Natural killer cell (primary cell): ENCODE data around the gene TMEM178A. TPM values are rescaled to one million over a fixed set of nuclear protein-coding genes. Genes with fewer than 3 reads are reported as not detected.

Experiments
- ATAC-seq, 3 donors: fragments of 150-1000 bp in 2 of 3; fragments of 200-7000 bp in 1 of 3; cut with Tn5 transposase; 1 replicate in 1 of 3; 2 replicates in 2 of 3; pipeline ENCODE4 v1.10.0; 2021; ENCODE audit warnings: mild to moderate bottlenecking in 2 of 3, moderate library complexity in 2 of 3
- DNase-seq, 2 donors: peaks; one replicate each; pipeline versions ENCODE4 v3.0.0 to v3.0.0-alpha.2; 2013 to 2021; ENCODE audit warnings: mixed read lengths in 1 of 2
- H3K27ac ChIP-seq: one replicate; pipeline ENCODE4 v1.5.1; 2013; ENCODE audit warnings: mild to moderate bottlenecking, low read length
- H3K27me3 ChIP-seq: one replicate; pipeline ENCODE4 v1.6.1; 2013; ENCODE audit warnings: low read length; ENCODE audit not compliant: control insufficient read depth, insufficient read depth
- H3K36me3 ChIP-seq: one replicate; pipeline ENCODE4 v1.6.1; 2013; ENCODE audit warnings: low read length; ENCODE audit not compliant: control insufficient read depth, insufficient read depth
- H3K4me1 ChIP-seq: one replicate; pipeline ENCODE4 v1.6.1; 2013; ENCODE audit warnings: low read length; ENCODE audit not compliant: control insufficient read depth, insufficient read depth
- H3K4me3 ChIP-seq: one replicate; pipeline ENCODE4 v1.5.1; 2013; ENCODE audit warnings: low read length
- H3K9me3 ChIP-seq: one replicate; pipeline ENCODE4 v1.6.1; 2013; ENCODE audit warnings: low read length; ENCODE audit not compliant: control insufficient read depth, insufficient read depth
- H3K27ac Mint-ChIP-seq, 2 donors: one replicate each; pipeline ENCODE4 v1.8.0; 2022; ENCODE audit warnings: mild to moderate bottlenecking in 2 of 2, mixed read lengths in 2 of 2, moderate library complexity in 1 of 2
- H3K27me3 Mint-ChIP-seq, 2 donors: one replicate each; pipeline ENCODE4 v1.8.0; 2022; ENCODE audit warnings: low read depth in 2 of 2, mixed read lengths in 2 of 2
- H3K36me3 Mint-ChIP-seq: one replicate; pipeline ENCODE4 v1.8.0; 2022; ENCODE audit warnings: mixed read lengths
- H3K4me1 Mint-ChIP-seq, 2 donors: one replicate each; pipeline ENCODE4 v1.8.0; 2022; ENCODE audit warnings: mixed read lengths in 2 of 2
- H3K4me3 Mint-ChIP-seq: one replicate; pipeline ENCODE4 v1.8.0; 2022; ENCODE audit warnings: mild to moderate bottlenecking, moderate library complexity, mixed read lengths
- H3K9me3 Mint-ChIP-seq, 2 donors: one replicate each; pipeline ENCODE4 v1.8.0; 2022; ENCODE audit warnings: mixed read lengths in 2 of 2
- WGBS: methylation state at CpG from one replicate; pipeline ENCODE4 v1.1.7; 2013; ENCODE audit warnings: missing lambda C conversion rate; ENCODE audit not compliant: insufficient coverage; 5-methylcytosine and 5-hydroxymethylcytosine counted together
- intact Hi-C: fragments of 100-400 bp; cut with micrococcal nuclease; formaldehyde crosslinking; loops from one replicate; pipeline ENCODE4 v1.14.2; 2022
- total RNA-seq, 4 donors: library from RNA; stranded (reverse); fragments of 120-200 nt in 1 of 4; gene quantifications; one replicate each; pipeline versions ENCODE4 v1.2.3 to v1.2.4, GENCODE V29; 2013 to 2022
- TF ChIP-seq, protein P1 (sequence below): fragments of 200-600 bp; IDR thresholded peaks from one replicate; pipeline ENCODE4 v1.8.0; 2022; ENCODE audit warnings: antibody characterized with exemption

Gene TMEM178A
- total RNA-seq, 3 donors from 2014 or later (not counting 1 experiment from before 2014, with no cell fraction given): 0.21 TPM; not detected in 2

DNA sequence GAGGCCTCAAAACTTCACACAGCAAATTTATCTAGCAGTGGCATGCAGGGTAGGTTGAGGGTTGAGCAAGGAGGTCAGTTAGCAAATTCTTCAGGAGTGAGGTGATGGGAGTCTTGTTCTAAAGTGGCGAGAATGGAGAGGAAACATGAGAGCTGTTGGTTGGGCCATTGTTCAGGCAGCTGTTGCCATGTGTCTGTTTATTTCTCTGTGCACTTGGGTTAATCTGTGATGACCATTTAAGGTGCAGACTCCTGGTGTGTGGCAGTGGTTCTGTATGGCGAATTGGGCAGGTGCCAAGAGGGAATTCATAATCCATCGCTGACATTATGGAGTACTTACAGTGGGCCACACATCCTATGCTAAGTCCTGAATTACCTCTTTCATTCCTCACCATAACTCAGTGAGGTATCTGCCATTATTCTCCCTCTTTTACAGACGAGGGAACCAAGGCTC, 30.4 kb downstream of the TMEM178A start:
- no peak for DNase-seq
- H3K4me1 ChIP-seq: no peaks in the 10 kb centered on the region
- H3K9me3 Mint-ChIP-seq: peaks cover 7 to 8% of the 10 kb centered on the region in 2 donors
- H3K4me3 Mint-ChIP-seq: no peak overlapping the region
- no peaks in the 10 kb centered on the region for H3K4me1 Mint-ChIP-seq
- H3K36me3 ChIP-seq: no peaks in the 10 kb centered on the region
- ATAC-seq: no peak
- no peak overlapping the region for H3K27ac ChIP-seq
- peaks cover 6% of the 10 kb centered on the region for H3K36me3 Mint-ChIP-seq
- no peak overlapping the region for H3K4me3 ChIP-seq
- peaks cover 8 to 11% of the 10 kb centered on the region in 2 donors for H3K27me3 Mint-ChIP-seq
- TF ChIP-seq, protein P1, sequence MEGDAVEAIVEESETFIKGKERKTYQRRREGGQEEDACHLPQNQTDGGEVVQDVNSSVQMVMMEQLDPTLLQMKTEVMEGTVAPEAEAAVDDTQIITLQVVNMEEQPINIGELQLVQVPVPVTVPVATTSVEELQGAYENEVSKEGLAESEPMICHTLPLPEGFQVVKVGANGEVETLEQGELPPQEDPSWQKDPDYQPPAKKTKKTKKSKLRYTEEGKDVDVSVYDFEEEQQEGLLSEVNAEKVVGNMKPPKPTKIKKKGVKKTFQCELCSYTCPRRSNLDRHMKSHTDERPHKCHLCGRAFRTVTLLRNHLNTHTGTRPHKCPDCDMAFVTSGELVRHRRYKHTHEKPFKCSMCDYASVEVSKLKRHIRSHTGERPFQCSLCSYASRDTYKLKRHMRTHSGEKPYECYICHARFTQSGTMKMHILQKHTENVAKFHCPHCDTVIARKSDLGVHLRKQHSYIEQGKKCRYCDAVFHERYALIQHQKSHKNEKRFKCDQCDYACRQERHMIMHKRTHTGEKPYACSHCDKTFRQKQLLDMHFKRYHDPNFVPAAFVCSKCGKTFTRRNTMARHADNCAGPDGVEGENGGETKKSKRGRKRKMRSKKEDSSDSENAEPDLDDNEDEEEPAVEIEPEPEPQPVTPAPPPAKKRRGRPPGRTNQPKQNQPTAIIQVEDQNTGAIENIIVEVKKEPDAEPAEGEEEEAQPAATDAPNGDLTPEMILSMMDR: no peak
- no peaks in the 10 kb centered on the region for H3K9me3 ChIP-seq
- WGBS: 86% methylated on average over 4 of the region's 4 CpGs
- intact Hi-C loops: no loop called here
- H3K27me3 ChIP-seq: no peaks in the 10 kb centered on the region
- H3K27ac Mint-ChIP-seq: no peak overlapping the region

GRCh38 chr2:39696838-39697237, 31.1 kb downstream of the TMEM178A start:
- TF ChIP-seq, protein P1: no peak
- intact Hi-C loops: no loop called here

DNA sequence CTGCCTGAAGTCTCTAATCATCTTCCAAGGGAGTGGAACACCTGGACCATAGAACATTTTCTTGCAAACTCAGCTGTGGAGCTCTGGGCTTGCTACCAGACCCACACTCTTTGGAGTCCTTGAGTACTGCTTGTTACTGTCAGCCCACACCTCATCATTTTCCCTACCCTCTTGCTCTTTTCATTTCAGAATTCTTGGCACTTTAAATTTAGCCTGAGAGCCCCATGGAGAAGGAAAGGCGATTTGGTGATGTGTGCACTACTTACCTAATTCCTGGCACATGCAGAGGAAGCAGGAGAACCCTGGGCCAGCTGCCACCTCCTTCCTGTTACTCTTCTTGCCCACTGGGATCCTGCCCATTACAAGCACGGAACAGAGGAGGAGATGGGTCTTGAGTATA, 31.7 kb downstream of the TMEM178A start:
- H3K4me3 Mint-ChIP-seq: no peak overlapping the region
- H3K27me3 Mint-ChIP-seq: peaks cover 8 to 21% of the 10 kb centered on the region in 2 donors
- no peaks in the 10 kb centered on the region for H3K36me3 ChIP-seq
- H3K4me1 ChIP-seq: no peaks in the 10 kb centered on the region
- H3K36me3 Mint-ChIP-seq: peaks cover 19% of the 10 kb centered on the region
- H3K4me1 Mint-ChIP-seq: no peaks in the 10 kb centered on the region
- intact Hi-C loops: no loop called here
- H3K27me3 ChIP-seq: no peaks in the 10 kb centered on the region
- ATAC-seq (no peak), DNase-seq (no peak)
- WGBS: 70% methylated on average over 1 of the region's 2 CpGs
- TF ChIP-seq, protein P1: no peak
- H3K9me3 Mint-ChIP-seq: peaks cover 11 to 18% of the 10 kb centered on the region in 2 donors
- peaks cover 3% of the 10 kb centered on the region for H3K9me3 ChIP-seq
- H3K27ac ChIP-seq: no peak overlapping the region
- no peak overlapping the region for H3K4me3 ChIP-seq
- H3K27ac Mint-ChIP-seq: no peak overlapping the region

More at GRCh38 chr2:39696838-39697237, 31.1 kb downstream of the TMEM178A start:
- Mint-ChIP-seq H3K9me3 (peaks cover 11 to 15% of the 10 kb centered on the region in 2 donors), H3K27me3 (peaks cover 8 to 18% of the 10 kb centered on the region in 2 donors), H3K27ac (no peak overlapping the region), H3K36me3 (peaks cover 13% of the 10 kb centered on the region), H3K4me1 (no peaks in the 10 kb centered on the region), H3K4me3 (no peak overlapping the region)
- peaks cover 3% of the 10 kb centered on the region for H3K9me3 ChIP-seq
- no CpG with 5 or more reads among the region's 1 CpG for WGBS
- ATAC-seq (no peak), DNase-seq (no peak)
- no peak overlapping the region for H3K4me3 ChIP-seq
- no peaks in the 10 kb centered on the region for H3K4me1 ChIP-seq
- H3K36me3 ChIP-seq: no peaks in the 10 kb centered on the region
- H3K27me3 ChIP-seq: no peaks in the 10 kb centered on the region
- no peak overlapping the region for H3K27ac ChIP-seq

DNA sequence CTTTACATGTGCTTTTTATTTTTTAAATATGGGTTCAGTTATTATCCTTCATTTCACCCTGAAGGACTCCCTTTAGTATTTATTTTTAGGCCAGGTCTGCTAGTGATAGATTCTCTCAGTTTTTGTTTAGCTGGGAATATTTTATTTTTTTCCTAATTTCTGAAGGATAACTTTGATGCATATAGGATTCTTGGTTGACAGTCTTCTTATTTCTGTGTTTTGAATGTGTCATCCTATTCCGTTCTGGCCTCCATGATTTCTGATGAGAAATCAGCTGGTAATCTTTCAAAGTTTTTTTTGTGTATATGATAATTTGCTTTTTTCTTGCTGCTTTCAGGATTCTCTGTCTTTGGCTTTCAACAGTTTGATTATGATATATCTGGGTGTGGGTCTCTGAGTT, 35.4 kb downstream of the TMEM178A start:
- Histone ChIP-seq H3K36me3 (no peaks in the 10 kb centered on the region), H3K4me1 (no peaks in the 10 kb centered on the region), H3K4me3 (no peak overlapping the region), H3K27ac (no peak overlapping the region), H3K9me3 (peaks cover 3% of the 10 kb centered on the region), H3K27me3 (no peaks in the 10 kb centered on the region)
- Mint-ChIP-seq H3K4me3 (no peak overlapping the region), H3K36me3 (peaks cover 20% of the 10 kb centered on the region), H3K9me3 (peaks cover 9 to 18% of the 10 kb centered on the region in 2 donors), H3K4me1 (no peaks in the 10 kb centered on the region), H3K27ac (no peak overlapping the region), H3K27me3 (peaks cover 8 to 13% of the 10 kb centered on the region in 2 donors)
- intact Hi-C loops: no loop called here
- DNase-seq (no peak), ATAC-seq (no peak)
- WGBS: 100% methylated on average over 1 of the region's 1 CpG
- TF ChIP-seq, protein P1: no peak
